GM19035 (cell line): ENCODE results near the gene COX7B2.

Experiments used
- ATAC-seq: cut with Tn5 transposase; IDR thresholded peaks from one replicate; pipeline ENCODE4 v1.9.1; 2021; ENCODE audit not compliant: unreplicated experiment

Gene COX7B2

GRCh38 chr4:46730075-46730474 lies 179.0 kb downstream of the COX7B2 start:
- ATAC-seq, result no peak

GRCh38 chr4:46720055-46720454 lies 189.0 kb downstream of the COX7B2 start:
- ATAC-seq, result no peak

DNA sequence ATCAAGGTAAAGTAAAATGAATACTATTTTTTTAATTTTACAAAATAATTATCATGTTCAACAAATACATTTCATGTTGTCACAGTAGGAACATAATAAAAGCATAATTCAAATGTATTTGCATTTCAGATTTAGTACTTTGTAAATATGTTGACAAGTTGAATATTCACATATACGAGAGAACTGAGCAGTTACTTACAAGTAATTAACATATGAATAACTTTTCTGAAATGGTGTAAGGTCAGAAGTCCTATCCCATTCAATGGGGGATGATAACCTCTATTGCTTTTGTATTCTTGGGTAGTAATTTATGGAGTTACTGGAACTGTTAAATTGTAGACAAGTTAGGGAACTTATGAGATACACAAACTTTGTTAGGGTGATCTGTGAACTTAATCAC lies 191.1 kb downstream of the COX7B2 start:
- no peak for ATAC-seq

DNA sequence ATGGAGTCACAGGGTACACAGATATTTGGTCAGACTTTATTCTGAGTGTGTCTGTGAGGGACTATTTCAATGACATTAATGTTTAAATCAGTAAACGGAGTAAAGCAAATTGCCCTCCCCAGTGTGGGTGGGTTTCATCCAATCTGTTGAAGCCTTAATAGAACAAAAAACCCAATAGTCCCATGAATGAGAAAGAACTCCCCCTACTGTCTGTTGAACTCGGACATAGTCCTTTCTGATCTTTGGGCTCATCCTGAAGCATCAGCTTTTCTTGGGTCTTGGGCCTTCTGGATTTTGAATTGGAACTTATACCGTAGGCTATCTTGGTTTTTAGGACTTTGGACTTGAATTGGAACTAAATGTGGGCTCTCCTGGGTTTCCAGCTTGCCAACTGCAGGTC lies 193.6 kb downstream of the COX7B2 start:
- ATAC-seq, result no peak

DNA sequence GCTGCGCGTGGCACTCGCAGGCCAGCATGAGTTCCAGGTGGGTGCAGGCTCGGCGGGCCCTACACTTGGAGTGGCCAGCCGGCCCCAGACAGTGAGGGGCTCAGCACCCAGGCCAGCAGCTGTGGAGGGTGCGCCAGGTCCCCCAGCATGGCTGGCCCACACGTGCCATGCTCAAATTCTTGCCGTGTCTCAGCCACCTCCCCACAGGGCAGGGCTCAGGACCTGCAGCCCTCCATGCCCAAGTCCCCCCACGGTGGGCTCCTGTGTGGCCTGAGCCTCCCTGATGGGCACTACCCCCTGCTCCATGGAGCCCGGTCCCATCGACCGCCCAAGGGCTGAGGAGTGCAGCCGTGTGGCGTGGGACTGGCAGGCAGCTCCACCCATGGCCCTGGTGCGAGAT lies 210.2 kb downstream of the COX7B2 start:
- ATAC-seq, result no peak
